ENCODE data around the gene DCP1B. TPM values are rescaled to one million over a fixed set of nuclear protein-coding genes. Genes with fewer than 3 reads are reported as not detected.

The DCP1B gene
- total RNA-seq, 2 donors from 2014 or later: 7.9 to 13.2 TPM

GRCh38 chr12:1931642-1932041, 72.6 kb downstream of the DCP1B start:
- no peak overlapping the region for H3K27ac ChIP-seq
- H3K27me3 ChIP-seq: no peaks in the 10 kb centered on the region
- no peaks in the 10 kb centered on the region for H3K36me3 ChIP-seq (replicated peaks in 1 of 2; ENCODE audit: insufficient read depth in 1 of 2, low read depth in 2 of 2)
- DNase-seq: no peak
- TF ChIP-seq CTCF (IDR thresholded peaks at IDR 0.05) (no peak), POLR2A (IDR thresholded peaks at IDR 0.05) (no peak)
- 89 to 92% methylated on average over 9 of the region's 9 CpGs for WGBS, 2 donors
- H3K4me1 ChIP-seq: peaks cover 20% of the 10 kb centered on the region
- ATAC-seq: no peak
- H3K4me3 ChIP-seq: no peak overlapping the region
- intact Hi-C loops (cut with DNase I): loop anchor here (5.0 kb wide), 2 partner anchors 124 to 279 kb away; no protein-coding TSS in a partner anchor
- H3K9me3 ChIP-seq: no peaks in the 10 kb centered on the region

GRCh38 chr12:1930803-1931597, 73.3 kb downstream of the DCP1B start:
- DNase-seq: no peak
- TF ChIP-seq CTCF (IDR thresholded peaks at IDR 0.05): no peak
- 89 to 90% methylated on average over 19 to 26 of the region's 27 CpGs for WGBS, 2 donors
- Histone ChIP-seq H3K4me1 (peaks cover 14% of the 10 kb centered on the region), H3K36me3 (replicated peaks in 1 of 2; ENCODE audit: insufficient read depth in 1 of 2, low read depth in 2 of 2) (no peaks in the 10 kb centered on the region), H3K4me3 (no peak overlapping the region), H3K27me3 (no peaks in the 10 kb centered on the region), H3K27ac (no peak overlapping the region), H3K9me3 (no peaks in the 10 kb centered on the region)
- no peak for ATAC-seq
- intact Hi-C loops (cut with DNase I): loop anchor here (5.0 kb wide), 2 partner anchors 124 to 279 kb away; no protein-coding TSS in a partner anchor

- peaks cover 6% of the 10 kb centered on the region for H3K4me1 ChIP-seq
- no peak overlapping the region for H3K4me3 ChIP-seq
- H3K36me3 ChIP-seq (replicated peaks in 1 of 2; ENCODE audit: insufficient read depth in 1 of 2, low read depth in 2 of 2): no peaks in the 10 kb centered on the region
- no peak overlapping the region for H3K27ac ChIP-seq
- TF ChIP-seq CTCF (IDR thresholded peaks at IDR 0.05) (no peak), POLR2A (IDR thresholded peaks at IDR 0.05) (no peak)
- 77% methylated on average over 9 to 10 of the region's 11 CpGs for WGBS, 2 donors
- H3K27me3 ChIP-seq: no peaks in the 10 kb centered on the region
- no peak for ATAC-seq
- DNase-seq: no peak
- intact Hi-C loops (cut with DNase I): loop anchor here (5.0 kb wide), 3 partner anchors 123 to 278 kb away; no protein-coding TSS in a partner anchor
- no peaks in the 10 kb centered on the region for H3K9me3 ChIP-seq
Measured at GRCh38 chr12:1929985-1930802, 74.1 kb downstream of the DCP1B start.

- intact Hi-C loops (cut with DNase I): loop anchor here (5.0 kb wide), 1 partner anchor 132 kb away; no protein-coding TSS in a partner anchor
- Histone ChIP-seq H3K27me3 (no peaks in the 10 kb centered on the region), H3K4me1 (no peaks in the 10 kb centered on the region), H3K9me3 (no peaks in the 10 kb centered on the region), H3K36me3 (replicated peaks in 1 of 2; ENCODE audit: insufficient read depth in 1 of 2, low read depth in 2 of 2) (no peaks in the 10 kb centered on the region), H3K4me3 (no peak overlapping the region), H3K27ac (no peak overlapping the region)
- no peak for TF ChIP-seq POLR2A (IDR thresholded peaks at IDR 0.05)
- no peak for TF ChIP-seq CTCF (IDR thresholded peaks at IDR 0.05)
- ATAC-seq (no peak), DNase-seq (no peak)
- 84% methylated on average over 11 of the region's 11 CpGs for WGBS, 2 donors
Measured at GRCh38 chr12:1929241-1929984, 74.8 kb downstream of the DCP1B start.
